Body of pancreas (tissue), 4 donors: ENCODE results near the gene HIKESHI.

Experiments
- CTCF ChIP-seq, 7 experiments: fragments of 450-650 bp in 4 of 7; fragments of 200-600 bp in 3 of 7; sonication (generic) in 3 of 7; IDR thresholded peaks; one replicate each; pipeline ENCODE4 v1.5.1; 2016 to 2019; ENCODE audit warnings: antibody characterized with exemption in 7 of 7
- POLR2A ChIP-seq, 3 donors: fragments of 450-650 bp; IDR thresholded peaks; one replicate each; pipeline ENCODE4 v1.6.1; 2016; ENCODE audit warnings: antibody characterized with exemption in 3 of 3, mild to moderate bottlenecking in 2 of 3

- no peak for TF ChIP-seq CTCF (IDR thresholded peaks at IDR 0.05)
- no peak for TF ChIP-seq POLR2A (IDR thresholded peaks at IDR 0.05)
Measured at GRCh38 chr11:86314636-86315035, 12.6 kb downstream of the HIKESHI start.
